Smooth muscle cell (in vitro differentiated cells): ENCODE measurements around the gene NHLH2. TPM values are rescaled to one million over a fixed set of nuclear protein-coding genes. Genes with fewer than 3 reads are reported as not detected.
A peak's percentile ranks its signal among the peaks of the same experiment; 100 is the strongest.

Source experiments
- DNase-seq: peaks from one replicate; lab custom pipeline; 2025; ENCODE audit not compliant: unreplicated experiment; lab: John Stamatoyannopoulos, UW
- H2AFZ ChIP-seq: fragments of 200-600 bp; sonication (generic); 2 replicates; pipeline ENCODE4 v1.6.0; 2016; ENCODE audit warnings: antibody characterized with exemption, low read depth, mild to moderate bottlenecking
- H3F3A ChIP-seq: fragments of 200-600 bp; sonication (generic); 2 replicates; pipeline ENCODE4 v1.6.0; 2017; ENCODE audit warnings: antibody characterized with exemption, low read depth
- H3K27ac ChIP-seq: fragments of 200-600 bp; sonication (generic); 2 replicates; pipeline ENCODE4 v1.5.1; 2016; ENCODE audit warnings: low read depth, mild to moderate bottlenecking
- H3K27me3 ChIP-seq: fragments of 200-600 bp; sonication (generic); 2 replicates; pipeline ENCODE4 v1.6.1; 2016; ENCODE audit warnings: low read depth, mild to moderate bottlenecking
- H3K36me3 ChIP-seq: fragments of 200-600 bp; sonication (generic); 2 replicates; pipeline ENCODE4 v1.5.1; 2016; ENCODE audit warnings: low read depth
- H3K4me1 ChIP-seq: fragments of 200-600 bp; sonication (generic); 2 replicates; pipeline ENCODE4 v1.5.1; 2016; ENCODE audit warnings: low read depth
- H3K4me2 ChIP-seq: fragments of 200-600 bp; sonication (generic); 2 replicates; pipeline ENCODE4 v1.6.0; 2016; ENCODE audit warnings: mild to moderate bottlenecking
- H3K4me3 ChIP-seq: fragments of 200-600 bp; sonication (generic); 2 replicates; pipeline ENCODE4 v1.5.1; 2016; ENCODE audit warnings: mild to moderate bottlenecking
- H3K79me2 ChIP-seq: fragments of 200-600 bp; sonication (generic); 2 replicates; pipeline ENCODE4 v1.6.0; 2016; ENCODE audit warnings: low read depth, mild to moderate bottlenecking
- H3K9ac ChIP-seq: fragments of 200-600 bp; sonication (generic); 2 replicates; pipeline ENCODE4 v1.6.0; 2016; ENCODE audit warnings: low read depth
- H3K9me3 ChIP-seq: fragments of 200-600 bp; sonication (generic); replicated peaks from 2 replicates; pipeline ENCODE4 v1.5.1; 2016; ENCODE audit warnings: low read depth
- H4K20me1 ChIP-seq: fragments of 200-600 bp; sonication (generic); 2 replicates; pipeline ENCODE4 v1.6.0; 2016; ENCODE audit warnings: low read depth
- WGBS: methylation state at CpG from one replicate; pipeline ENCODE4 v1.1.7; 2016; ENCODE audit warnings: low lambda C conversion rate; 5-methylcytosine and 5-hydroxymethylcytosine counted together
- polyA plus RNA-seq: library from polyadenylated mRNA; unstranded; fragments of >200 nt; fragmentation: Nextera tagmentation; extraction: Ambion mirVana; gene quantifications from 2 replicates; pipeline ENCODE4 v1.2.1, GENCODE V29; 2016
- total RNA-seq: library from RNA; depleted of rRNA; stranded (reverse); fragments of >200 nt; gene quantifications from 2 replicates; pipeline ENCODE4 v1.2.3, GENCODE V29; 2014
- TF ChIP-seq, protein P1 (sequence below): fragments of 200-600 bp; sonication (generic); IDR thresholded peaks from 2 replicates; pipeline ENCODE4 v1.5.1; 2017; ENCODE audit warnings: borderline replicate concordance, mild to moderate bottlenecking, antibody characterized with exemption; ENCODE audit not compliant: insufficient read depth, poor library complexity, severe bottlenecking

The NHLH2 gene
- total and polyA plus RNA-seq, 2 experiments from 2014 or later, result 0.30 to 0.54 TPM

DNA sequence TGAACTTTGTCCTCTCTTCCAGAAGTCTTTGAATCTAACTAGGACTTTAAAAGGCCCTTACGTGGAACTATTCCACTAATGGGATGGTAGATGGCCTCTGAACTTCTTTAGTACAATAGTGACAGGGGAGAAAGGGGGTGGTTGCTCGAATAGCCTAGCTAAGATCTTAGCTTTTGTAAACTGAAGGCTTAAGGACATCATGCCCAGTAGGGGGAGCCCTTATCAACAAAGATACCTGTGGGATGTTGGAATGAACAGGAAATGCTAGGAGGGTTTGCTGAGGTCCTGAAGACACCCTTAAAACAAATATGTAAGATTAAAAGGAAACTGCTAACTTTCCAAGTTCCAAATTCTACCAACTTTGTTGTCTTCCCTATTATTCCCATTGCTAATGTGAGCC lies 33.2 kb downstream of the NHLH2 start:
- Histone ChIP-seq H4K20me1 (no peaks in the 10 kb centered on the region), H2AFZ (no peak overlapping the region), H3K9ac (no peak overlapping the region), H3K36me3 (no peaks in the 10 kb centered on the region), H3K4me1 (no peaks in the 10 kb centered on the region), H3K4me3 (no peak overlapping the region), H3F3A (peaks cover 3% of the 10 kb centered on the region), H3K27ac (no peak overlapping the region), H3K4me2 (no peak overlapping the region), H3K9me3 (no peaks in the 10 kb centered on the region), H3K79me2 (no peaks in the 10 kb centered on the region), H3K27me3 (no peaks in the 10 kb centered on the region)
- TF ChIP-seq, protein P1, sequence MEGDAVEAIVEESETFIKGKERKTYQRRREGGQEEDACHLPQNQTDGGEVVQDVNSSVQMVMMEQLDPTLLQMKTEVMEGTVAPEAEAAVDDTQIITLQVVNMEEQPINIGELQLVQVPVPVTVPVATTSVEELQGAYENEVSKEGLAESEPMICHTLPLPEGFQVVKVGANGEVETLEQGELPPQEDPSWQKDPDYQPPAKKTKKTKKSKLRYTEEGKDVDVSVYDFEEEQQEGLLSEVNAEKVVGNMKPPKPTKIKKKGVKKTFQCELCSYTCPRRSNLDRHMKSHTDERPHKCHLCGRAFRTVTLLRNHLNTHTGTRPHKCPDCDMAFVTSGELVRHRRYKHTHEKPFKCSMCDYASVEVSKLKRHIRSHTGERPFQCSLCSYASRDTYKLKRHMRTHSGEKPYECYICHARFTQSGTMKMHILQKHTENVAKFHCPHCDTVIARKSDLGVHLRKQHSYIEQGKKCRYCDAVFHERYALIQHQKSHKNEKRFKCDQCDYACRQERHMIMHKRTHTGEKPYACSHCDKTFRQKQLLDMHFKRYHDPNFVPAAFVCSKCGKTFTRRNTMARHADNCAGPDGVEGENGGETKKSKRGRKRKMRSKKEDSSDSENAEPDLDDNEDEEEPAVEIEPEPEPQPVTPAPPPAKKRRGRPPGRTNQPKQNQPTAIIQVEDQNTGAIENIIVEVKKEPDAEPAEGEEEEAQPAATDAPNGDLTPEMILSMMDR, result peak; percentile 68
- DNase-seq, result no peak
- WGBS, result 11% methylated on average over 2 of the region's 2 CpGs

DNA sequence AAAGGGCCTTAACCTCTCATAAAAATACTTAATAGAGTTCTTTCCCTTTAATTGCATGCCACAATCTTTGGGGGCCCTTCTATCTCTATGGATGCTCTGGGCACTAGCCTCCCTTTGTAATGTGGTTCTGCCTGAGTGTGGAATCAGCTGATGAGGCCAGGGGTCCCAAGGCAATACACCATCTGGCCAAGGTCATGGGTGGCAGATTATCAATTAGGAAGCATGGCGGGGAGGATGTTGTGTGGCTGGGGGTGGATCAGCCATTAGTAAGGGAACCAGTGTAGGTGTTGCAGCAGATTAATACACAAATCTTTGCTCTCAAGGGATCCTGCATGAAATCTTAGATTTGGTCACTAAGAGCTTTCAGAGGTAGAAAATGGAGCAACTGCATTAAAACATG lies 35.3 kb downstream of the NHLH2 start:
- Histone ChIP-seq H3K4me2 (no peak overlapping the region), H3K36me3 (no peaks in the 10 kb centered on the region), H4K20me1 (no peaks in the 10 kb centered on the region), H3F3A (peaks cover 2% of the 10 kb centered on the region), H3K27me3 (no peaks in the 10 kb centered on the region), H3K27ac (no peak overlapping the region), H2AFZ (no peak overlapping the region), H3K9ac (no peak overlapping the region), H3K4me1 (no peaks in the 10 kb centered on the region), H3K79me2 (no peaks in the 10 kb centered on the region), H3K4me3 (no peak overlapping the region), H3K9me3 (no peaks in the 10 kb centered on the region)
- DNase-seq, result no peak
- TF ChIP-seq, protein P1, result no peak
- WGBS, result 94% methylated on average over 1 of the region's 1 CpG

DNA sequence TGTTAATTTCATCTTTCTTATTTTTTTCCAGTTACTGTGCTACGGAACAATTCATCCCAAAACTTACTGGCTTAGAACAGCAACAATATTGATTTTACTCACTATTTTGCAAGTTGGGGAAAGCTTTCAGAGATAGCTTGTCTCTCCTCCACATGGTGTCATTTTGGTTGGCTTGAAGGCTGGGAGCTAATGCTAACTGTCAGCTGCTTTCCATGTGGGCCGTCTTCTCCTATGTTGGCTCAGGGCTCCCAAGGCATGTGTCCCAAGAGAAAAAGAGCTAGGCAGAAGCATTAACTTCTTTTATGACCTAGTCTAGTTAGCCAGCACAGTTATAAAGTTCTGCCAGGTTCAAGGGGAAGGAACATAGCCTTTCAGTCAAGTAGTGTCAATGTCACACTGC lies 38.5 kb downstream of the NHLH2 start:
- Histone ChIP-seq H2AFZ (no peak overlapping the region), H3K27me3 (no peaks in the 10 kb centered on the region), H3F3A (no peaks in the 10 kb centered on the region), H3K9me3 (no peaks in the 10 kb centered on the region), H3K36me3 (no peaks in the 10 kb centered on the region), H3K27ac (no peak overlapping the region), H3K79me2 (no peaks in the 10 kb centered on the region), H3K4me3 (no peak overlapping the region), H4K20me1 (no peaks in the 10 kb centered on the region), H3K4me2 (no peak overlapping the region), H3K9ac (no peak overlapping the region), H3K4me1 (no peaks in the 10 kb centered on the region)
- 93% methylated on average over 2 of the region's 2 CpGs for whole genome bisulfite sequencing
- no peak for DNase-seq
- TF ChIP-seq, protein P1, result no peak

DNA sequence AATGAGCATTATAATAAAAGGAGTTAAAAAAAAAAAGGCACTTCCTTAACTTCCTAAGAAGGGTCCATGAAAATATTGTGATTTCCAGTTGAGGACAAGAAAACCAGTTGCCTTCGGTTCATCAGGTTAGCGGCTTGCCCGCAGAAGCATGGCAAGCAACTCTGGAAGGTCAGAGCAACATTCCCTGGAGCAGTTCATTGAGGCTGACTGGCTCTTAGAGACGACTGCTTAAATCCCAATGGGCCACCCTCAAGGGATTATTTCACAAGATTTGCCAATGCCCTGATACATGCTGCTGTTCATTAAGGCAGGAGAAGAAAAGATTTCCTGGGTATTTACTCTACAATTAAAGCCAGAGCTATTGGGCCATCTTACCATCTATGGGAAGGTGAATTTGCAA lies 43.4 kb downstream of the NHLH2 start:
- no peaks in the 10 kb centered on the region for H3F3A ChIP-seq
- WGBS, result 92% methylated on average over 4 of the region's 4 CpGs

More for the DNA sequence above, 43.4 kb downstream of the NHLH2 start:
- Histone ChIP-seq H4K20me1 (no peaks in the 10 kb centered on the region), H3K27me3 (no peaks in the 10 kb centered on the region), H3K9me3 (no peaks in the 10 kb centered on the region), H3K9ac (no peak overlapping the region), H3K4me3 (no peak overlapping the region), H3K4me1 (peaks cover 9% of the 10 kb centered on the region), H2AFZ (no peak overlapping the region), H3K4me2 (no peak overlapping the region), H3K79me2 (no peaks in the 10 kb centered on the region), H3K36me3 (no peaks in the 10 kb centered on the region), H3K27ac (no peak overlapping the region)
- TF ChIP-seq, protein P1, result no peak
- no peak for DNase-seq
